Ovary (tissue), 9 donors: ENCODE results near the gene PTPN18. TPM values are rescaled to one million over a fixed set of nuclear protein-coding genes. Genes with fewer than 3 reads are reported as not detected.

Experiments
- polyA plus RNA-seq, 2 donors: library from polyadenylated mRNA; stranded (reverse); fragments of 200-250 nt in 1 of 2; fragments of 350-450 nt in 1 of 2; fragmentation: Illumina TruSeq in 1 of 2; extraction: RNeasy Lipid Tissue Mini Kit (QIAGEN cat#74804) in 1 of 2; gene quantifications; one replicate each; pipeline ENCODE4 v1.2.3, GENCODE V29; 2013 to 2014
- small RNA-seq: library from RNA; depleted of rRNA; stranded (forward); fragments of <200 nt; gene quantifications from one replicate; pipeline ENCODE3, GENCODE V24; 2016
- total RNA-seq, 7 donors: library from RNA; depleted of rRNA in 2 of 7; stranded (reverse); fragments of >200 nt in 2 of 7; fragmentation: NEBNext Ultra II Directional in 3 of 7; extraction: Animal tissue kit (Norgen Biotek cat#: 25700) in 3 of 7; gene quantifications; one replicate each; pipeline versions ENCODE4 v1.1.0 to v1.2.4, GENCODE V29; 2016 to 2023
- donor health status: DM: no; HTN: no; CAD: no; lungs with moderate emphysema.
- donor health status: DM: no; HTN: no; CAD: no.
- donor health status: Bipolar disorder and iron deficiency.
- donor health status: DM: yes; HTN: yes; CAD: no.
- donor health status: DM: no; HTN: no; CAD: no.
- donor health status: DM: yes; HTN: yes; CAD: no.

PTPN18 gene
- total and polyA plus RNA-seq, 9 donors: 22.2 to 62.6 (median 30.8) TPM

Small RNA genes lying within 50 kb of the gene (small RNA-seq; reads per million reads assigned to genes)
- gene AC132479.1: not detected

Other genes starting within 250 kb of the PTPN18 start
- 1 to 10 TPM in 1 of 7 donors, under 1 TPM in 1, not detected in 5; 0.23 to 2.2 TPM for gene POTEF, start 226.8 kb upstream of the PTPN18 start, total RNA-seq
- gene POTEF, start 226.8 kb upstream of the PTPN18 start, polyA plus RNA-seq: under 1 TPM in 1 of 2 donors, not detected in 1; 0.04 TPM
- 10 to 100 TPM in 1 of 7 donors, 1 to 10 TPM in 6; 3.3 to 42.9 (median 5.4) TPM for gene CCDC74B, start 210.9 kb upstream of the PTPN18 start, total RNA-seq
- gene CCDC74B, start 210.9 kb upstream of the PTPN18 start, polyA plus RNA-seq: 1 to 10 TPM; 2.6 to 9.1 TPM
- 10 to 100 TPM; 24.7 to 53.2 (median 39.5) TPM for gene SMPD4, start 174.5 kb upstream of the PTPN18 start, total RNA-seq
- gene SMPD4, start 174.5 kb upstream of the PTPN18 start, polyA plus RNA-seq: 10 to 100 TPM; 28.8 to 32.1 TPM
- 100 to 1,000 TPM; 229 to 365 (median 247) TPM for gene MZT2B, start 173.8 kb upstream of the PTPN18 start, total RNA-seq
- 100 to 1,000 TPM in 1 of 2 donors, 1 to 10 TPM in 1; 5.4 to 228 TPM for gene MZT2B, start 173.8 kb upstream of the PTPN18 start, polyA plus RNA-seq
- 1 to 10 TPM in 1 of 7 donors, under 1 TPM in 2, not detected in 4; 0.52 to 1.3 (median 0.83) TPM for gene TUBA3E, start 157.6 kb upstream of the PTPN18 start, total RNA-seq
- gene TUBA3E, start 157.6 kb upstream of the PTPN18 start, polyA plus RNA-seq: under 1 TPM; 0.07 to 0.15 TPM
- 10 to 100 TPM; 40.8 to 74.0 (median 54.4) TPM for gene IMP4, start 13.2 kb upstream of the PTPN18 start, total RNA-seq
- gene IMP4, start 13.2 kb upstream of the PTPN18 start, polyA plus RNA-seq: 10 to 100 TPM; 24.8 to 51.4 TPM
- under 1 TPM in 4 of 7 donors, not detected in 3; 0.05 to 0.80 (median 0.45) TPM for gene POTEI, start 153.3 kb downstream of the PTPN18 start, total RNA-seq
- not detected for gene POTEI, start 153.3 kb downstream of the PTPN18 start, polyA plus RNA-seq
- under 1 TPM in 1 of 7 donors, not detected in 6; 0.38 TPM for gene CFC1B, start 165.2 kb downstream of the PTPN18 start, total RNA-seq
- gene CFC1B, start 165.2 kb downstream of the PTPN18 start, polyA plus RNA-seq: not detected
- gene CFC1, start 243.5 kb downstream of the PTPN18 start, total RNA-seq: under 1 TPM in 1 of 7 donors, not detected in 6; 0.34 TPM
- gene CFC1, start 243.5 kb downstream of the PTPN18 start, polyA plus RNA-seq: under 1 TPM in 1 of 2 donors, not detected in 1; 0.07 TPM